ENCODE results near the gene TMEM128.
A peak's percentile ranks its signal among the peaks of the same experiment; 100 is the strongest.

The TMEM128 gene

DNA sequence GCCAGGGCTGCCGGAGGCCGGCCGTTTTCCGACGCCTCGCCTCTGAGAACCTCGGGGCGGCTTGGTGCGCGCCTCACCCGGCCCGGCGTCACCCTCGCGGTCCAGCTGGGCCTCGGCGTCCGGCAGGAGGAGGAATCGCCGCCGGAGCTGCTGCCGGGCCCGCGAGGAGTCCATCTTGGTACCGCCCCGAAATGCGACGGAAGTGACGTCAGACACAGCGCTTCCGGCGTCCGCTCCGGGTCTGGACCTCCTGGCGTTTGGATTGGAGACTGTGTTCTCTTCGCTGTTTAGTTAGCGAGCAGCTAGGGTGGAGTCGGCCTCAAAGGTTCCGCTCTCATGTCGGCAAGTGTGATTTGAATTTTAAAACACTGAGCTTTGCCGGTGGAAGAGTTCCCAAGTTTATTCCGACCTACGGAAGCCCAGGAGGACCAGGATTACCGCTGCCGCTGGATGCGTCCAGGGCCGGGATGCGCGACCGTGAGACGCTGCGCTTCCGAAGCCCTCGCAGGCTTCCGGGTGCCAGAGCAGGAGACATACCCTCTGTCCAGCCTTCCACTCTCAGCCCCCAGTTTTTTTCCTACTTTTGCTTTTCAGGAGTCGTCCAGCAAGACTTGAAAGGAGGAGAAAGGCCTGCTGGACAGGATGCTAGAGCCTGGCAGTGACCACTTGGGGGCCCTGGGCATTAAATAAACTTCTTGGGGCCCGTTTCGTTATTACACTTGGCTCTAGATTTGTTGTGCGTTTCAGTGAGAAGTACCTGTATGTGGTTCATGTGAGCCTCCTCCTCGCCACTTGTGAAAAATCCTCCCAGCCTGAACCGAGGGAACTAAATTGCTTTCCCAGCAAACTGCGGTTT lies at the start of gene TMEM128:
Gene TMEM128 (minus strand): TSS at position 195 of the 856 bp plus-strand sequence. CDS start 21 bp downstream, at position 174.
- Histone ChIP-seq H3K4me3 (ENCODE audit: low read depth, low read length) (peak within 1 kb of the TSS; percentile 96), H3K36me3 (ENCODE audit: insufficient read depth, low read length) (peaks cover 3% of the 10 kb centered on the region; the same call in 1 of the 2 replicates), H3K4me1 (ENCODE audit: control insufficient read depth, insufficient read depth, low read length, unreplicated experiment) (peaks cover 6% of the 10 kb centered on the region)

DNA sequence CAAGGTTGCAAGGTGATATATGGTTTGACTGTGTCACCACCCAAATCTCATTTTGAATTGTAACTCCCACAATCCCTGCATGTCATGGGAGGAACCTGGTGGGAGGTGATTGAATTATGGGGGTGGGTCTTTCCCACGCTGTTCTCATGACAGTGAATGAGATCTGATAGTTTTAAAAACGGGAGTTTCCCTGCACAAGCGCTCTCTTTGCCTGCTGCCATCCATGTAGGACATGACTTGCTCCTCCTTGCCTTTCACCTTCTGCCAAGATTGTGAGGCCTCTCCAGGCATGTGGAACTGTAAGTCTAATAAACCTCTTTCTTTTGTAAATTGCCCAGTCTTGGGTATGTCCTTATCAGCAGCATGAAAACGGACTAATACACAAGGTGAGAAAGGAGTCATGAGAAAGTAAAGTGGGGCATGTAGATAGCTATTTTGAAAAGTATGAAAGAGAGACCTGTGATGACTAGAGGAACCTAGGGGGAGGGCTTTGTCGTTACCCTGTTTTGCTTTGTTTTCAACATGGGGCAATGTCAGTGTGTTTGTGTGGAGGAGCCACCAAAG lies 48.3 kb upstream of the TMEM128 start:
- no peaks in the 10 kb centered on the region for H3K27me3 ChIP-seq (ENCODE audit: insufficient read depth, low read length)
- no peak overlapping the region for H2AFZ ChIP-seq (ENCODE audit: low read length, unreplicated experiment)
- H3K27ac ChIP-seq (ENCODE audit: low read depth, low read length), result no peak overlapping the region
- no peaks in the 10 kb centered on the region for H3K36me3 ChIP-seq (ENCODE audit: insufficient read depth, low read length)
- H3K79me2 ChIP-seq (ENCODE audit: control insufficient read depth, insufficient read depth, low read length, unreplicated experiment), result peaks cover 20% of the 10 kb centered on the region
- peaks cover 3% of the 10 kb centered on the region for H3K4me1 ChIP-seq (ENCODE audit: control insufficient read depth, insufficient read depth, low read length, unreplicated experiment)
- no peak overlapping the region for H3K4me3 ChIP-seq (ENCODE audit: low read depth, low read length)

More for the DNA sequence above, at the start of gene TMEM128:
- H3K79me2 ChIP-seq (ENCODE audit: control insufficient read depth, insufficient read depth, low read length, unreplicated experiment), result peaks cover 12% of the 10 kb centered on the region
- H3K27ac ChIP-seq (ENCODE audit: low read depth, low read length), result peak within 1 kb of the TSS; percentile 90
- no peaks in the 10 kb centered on the region for H3K27me3 ChIP-seq (ENCODE audit: insufficient read depth, low read length)
- H2AFZ ChIP-seq (ENCODE audit: low read length, unreplicated experiment), result peak within 1 kb of the TSS; percentile 92

DNA sequence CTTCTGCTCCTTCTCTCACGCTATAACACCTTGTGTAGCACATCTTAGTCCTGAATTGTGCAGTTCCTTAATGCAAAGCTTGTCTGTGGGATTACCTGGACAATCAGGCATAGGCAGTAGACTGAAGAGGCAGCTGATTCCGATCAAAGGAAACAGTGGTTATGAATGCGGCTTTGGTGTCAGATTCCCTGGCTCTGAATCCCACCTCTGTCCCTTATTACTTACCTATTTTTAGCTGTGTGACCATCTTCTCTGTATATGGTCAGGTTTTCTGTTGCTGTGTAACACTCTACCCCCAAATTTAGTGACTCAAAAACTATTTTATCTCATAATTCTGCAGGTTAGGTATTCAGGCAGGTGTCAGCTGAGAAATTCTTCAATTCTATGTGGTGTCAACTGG lies 45.3 kb upstream of the TMEM128 start:
- H3K79me2 ChIP-seq (ENCODE audit: control insufficient read depth, insufficient read depth, low read length, unreplicated experiment), result peaks cover 42% of the 10 kb centered on the region
- H3K36me3 ChIP-seq (ENCODE audit: insufficient read depth, low read length), result no peaks in the 10 kb centered on the region
- no peak overlapping the region for H2AFZ ChIP-seq (ENCODE audit: low read length, unreplicated experiment)
- H3K4me1 ChIP-seq (ENCODE audit: control insufficient read depth, insufficient read depth, low read length, unreplicated experiment), result peaks cover 15% of the 10 kb centered on the region
- H3K4me3 ChIP-seq (ENCODE audit: low read depth, low read length), result no peak overlapping the region
- no peak overlapping the region for H3K27ac ChIP-seq (ENCODE audit: low read depth, low read length)
- no peaks in the 10 kb centered on the region for H3K27me3 ChIP-seq (ENCODE audit: insufficient read depth, low read length)

- Histone ChIP-seq H3K4me3 (ENCODE audit: low read depth, low read length) (peak within 1 kb of the TSS; percentile 98), H3K36me3 (ENCODE audit: insufficient read depth, low read length) (peaks cover 3% of the 10 kb centered on the region; the same call in 1 of the 2 replicates), H2AFZ (ENCODE audit: low read length, unreplicated experiment) (peak within 1 kb of the TSS; percentile 92), H3K27ac (ENCODE audit: low read depth, low read length) (peak within 1 kb of the TSS; percentile 5; the same call in 1 of the 2 replicates), H3K4me1 (ENCODE audit: control insufficient read depth, insufficient read depth, low read length, unreplicated experiment) (peaks cover 18% of the 10 kb centered on the region), H3K79me2 (ENCODE audit: control insufficient read depth, insufficient read depth, low read length, unreplicated experiment) (peaks cover 58% of the 10 kb centered on the region), H3K27me3 (ENCODE audit: insufficient read depth, low read length) (no peaks in the 10 kb centered on the region)
These were observed 42.2 kb upstream of the TMEM128 start, which contains the start of the genes LYAR and ZBTB49 for GRCh38 chr4:4289941-4290850. Gene LYAR, minus strand, starts transcription at chr4:4290154. Its CDS starts 6,412 bp downstream, at chr4:4283742. Gene ZBTB49, plus strand, starts transcription at chr4:4290251. Its CDS starts 9,695 bp downstream, at chr4:4299946.

DNA sequence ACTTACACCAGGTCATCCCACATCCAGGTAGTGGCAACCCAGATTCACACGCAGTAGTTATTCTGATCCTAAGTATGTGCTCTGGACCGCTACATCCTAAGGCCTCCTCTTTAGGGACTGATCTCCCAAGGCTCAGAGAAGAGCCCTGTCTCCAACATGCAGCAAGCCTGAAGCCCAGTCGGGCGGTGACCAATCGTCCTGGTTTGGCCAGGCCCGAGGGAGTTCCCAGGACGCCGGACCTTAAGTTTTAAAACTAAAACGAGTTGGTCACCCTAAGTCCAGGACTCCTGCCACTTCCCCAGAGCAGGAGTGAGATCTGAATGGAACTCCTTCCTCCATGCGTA lies 41.5 kb upstream of the TMEM128 start:
- no peaks in the 10 kb centered on the region for H3K27me3 ChIP-seq (ENCODE audit: insufficient read depth, low read length)
- H3K27ac ChIP-seq (ENCODE audit: low read depth, low read length), result peak overlapping the region; percentile 5; the same call in 1 of the 2 replicates
- peaks cover 63% of the 10 kb centered on the region for H3K79me2 ChIP-seq (ENCODE audit: control insufficient read depth, insufficient read depth, low read length, unreplicated experiment)
- H3K4me1 ChIP-seq (ENCODE audit: control insufficient read depth, insufficient read depth, low read length, unreplicated experiment), result peaks cover 25% of the 10 kb centered on the region
- peak overlapping the region; percentile 92 for H2AFZ ChIP-seq (ENCODE audit: low read length, unreplicated experiment)
- H3K4me3 ChIP-seq (ENCODE audit: low read depth, low read length), result peak overlapping the region; percentile 98
- peaks cover 5% of the 10 kb centered on the region; the same call in 1 of the 2 replicates for H3K36me3 ChIP-seq (ENCODE audit: insufficient read depth, low read length)

DNA sequence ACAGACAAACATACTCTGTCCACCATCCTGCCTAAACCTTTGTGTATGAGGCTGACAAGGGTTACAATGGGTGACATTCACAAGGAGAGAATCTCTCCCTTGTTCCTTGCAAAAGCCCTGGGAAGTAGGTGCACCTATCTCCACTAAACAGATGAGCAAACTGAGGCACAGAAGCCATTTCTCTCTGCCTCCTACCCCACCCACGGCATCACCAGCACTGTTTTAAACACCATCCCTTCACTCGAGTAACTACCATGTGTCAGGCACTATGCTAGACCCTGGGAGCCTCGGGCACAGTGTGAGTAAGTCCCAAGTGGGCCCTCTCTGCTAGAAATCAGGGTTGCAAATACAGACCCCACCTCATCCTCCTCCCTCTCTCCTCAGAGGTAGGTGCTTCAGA lies 41.0 kb upstream of the TMEM128 start:
- no peak overlapping the region for H3K27ac ChIP-seq (ENCODE audit: low read depth, low read length)

DNA sequence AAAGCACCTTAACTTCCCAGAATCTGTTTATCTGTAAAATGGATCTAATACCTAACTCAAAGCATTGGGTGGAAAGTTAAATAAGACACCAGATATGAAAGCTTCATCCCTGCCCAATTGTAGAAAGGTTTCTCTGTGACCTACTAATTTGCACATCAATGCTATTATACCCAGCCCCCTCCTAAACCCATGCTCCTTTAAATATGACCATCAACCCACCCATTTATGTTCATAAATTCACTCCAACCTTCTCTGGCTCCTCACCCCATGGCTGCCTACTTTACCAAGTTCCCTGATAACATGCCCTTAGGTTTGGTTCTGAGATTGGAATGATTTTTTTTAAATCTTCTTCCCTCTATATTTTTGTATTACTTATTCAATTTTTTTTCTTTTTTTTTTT lies 40.1 kb upstream of the TMEM128 start:
- H2AFZ ChIP-seq (ENCODE audit: low read length, unreplicated experiment), result no peak overlapping the region
- H3K4me1 ChIP-seq (ENCODE audit: control insufficient read depth, insufficient read depth, low read length, unreplicated experiment), result peaks cover 26% of the 10 kb centered on the region
- no peaks in the 10 kb centered on the region for H3K27me3 ChIP-seq (ENCODE audit: insufficient read depth, low read length)
- H3K36me3 ChIP-seq (ENCODE audit: insufficient read depth, low read length), result peaks cover 14% of the 10 kb centered on the region; the same call in 1 of the 2 replicates
- peaks cover 59% of the 10 kb centered on the region for H3K79me2 ChIP-seq (ENCODE audit: control insufficient read depth, insufficient read depth, low read length, unreplicated experiment)
- no peak overlapping the region for H3K27ac ChIP-seq (ENCODE audit: low read depth, low read length)
- H3K4me3 ChIP-seq (ENCODE audit: low read depth, low read length), result no peak overlapping the region; the same call in 1 of the 2 replicates

More for the DNA sequence above, 41.0 kb upstream of the TMEM128 start:
- H3K36me3 ChIP-seq (ENCODE audit: insufficient read depth, low read length), result peaks cover 6% of the 10 kb centered on the region; the same call in 1 of the 2 replicates
- H3K27me3 ChIP-seq (ENCODE audit: insufficient read depth, low read length), result no peaks in the 10 kb centered on the region
- H3K4me3 ChIP-seq (ENCODE audit: low read depth, low read length), result peak overlapping the region; percentile 98
- H3K79me2 ChIP-seq (ENCODE audit: control insufficient read depth, insufficient read depth, low read length, unreplicated experiment), result peaks cover 63% of the 10 kb centered on the region
- H3K4me1 ChIP-seq (ENCODE audit: control insufficient read depth, insufficient read depth, low read length, unreplicated experiment), result peaks cover 26% of the 10 kb centered on the region
- H2AFZ ChIP-seq (ENCODE audit: low read length, unreplicated experiment), result peak overlapping the region; percentile 92

GRCh38 chr4:4284827-4285618 lies 37.0 kb upstream of the TMEM128 start:
- Histone ChIP-seq H3K4me1 (ENCODE audit: control insufficient read depth, insufficient read depth, low read length, unreplicated experiment) (peaks cover 17% of the 10 kb centered on the region), H2AFZ (ENCODE audit: low read length, unreplicated experiment) (no peak overlapping the region), H3K27ac (ENCODE audit: low read depth, low read length) (no peak overlapping the region), H3K79me2 (ENCODE audit: control insufficient read depth, insufficient read depth, low read length, unreplicated experiment) (peaks cover 41% of the 10 kb centered on the region), H3K4me3 (ENCODE audit: low read depth, low read length) (no peak overlapping the region), H3K27me3 (ENCODE audit: insufficient read depth, low read length) (no peaks in the 10 kb centered on the region), H3K36me3 (ENCODE audit: insufficient read depth, low read length) (peaks cover 21% of the 10 kb centered on the region; the same call in 1 of the 2 replicates)

DNA sequence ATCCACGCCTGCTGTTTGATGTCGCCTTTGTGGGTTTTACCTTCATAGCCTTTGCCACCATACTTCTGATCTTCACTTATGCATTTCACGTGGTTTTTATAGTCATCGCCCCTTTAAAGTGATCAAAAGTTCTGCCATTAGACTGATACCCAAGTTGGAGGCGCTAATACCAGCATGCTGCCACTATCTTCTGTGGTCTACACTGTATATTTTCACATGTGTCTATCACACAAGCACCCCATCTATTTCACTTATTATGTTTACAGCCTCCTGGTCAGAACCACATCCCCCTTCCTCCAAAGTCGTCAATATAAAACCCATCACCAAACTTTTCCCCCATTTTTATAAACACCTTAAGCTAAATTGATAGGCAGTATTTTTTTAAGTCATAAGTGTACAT lies 33.8 kb upstream of the TMEM128 start:
- Histone ChIP-seq H3K27me3 (ENCODE audit: insufficient read depth, low read length) (no peaks in the 10 kb centered on the region), H2AFZ (ENCODE audit: low read length, unreplicated experiment) (no peak overlapping the region), H3K79me2 (ENCODE audit: control insufficient read depth, insufficient read depth, low read length, unreplicated experiment) (peaks cover 10% of the 10 kb centered on the region), H3K4me3 (ENCODE audit: low read depth, low read length) (no peak overlapping the region), H3K4me1 (ENCODE audit: control insufficient read depth, insufficient read depth, low read length, unreplicated experiment) (peaks cover 11% of the 10 kb centered on the region), H3K27ac (ENCODE audit: low read depth, low read length) (no peak overlapping the region), H3K36me3 (ENCODE audit: insufficient read depth, low read length) (peaks cover 25% of the 10 kb centered on the region; the same call in 1 of the 2 replicates)
